NCI-H526 treated with DMSO at 0.1 percent for 48 hours (cell line): ENCODE data around the gene GPR108.
"Not testable (repeated sequence)": the region's sequence is repeated elsewhere in the genome, so short reads cannot be mapped to it uniquely, and the experiment has no call there.

Experiments used
- DNase-seq: peaks from one replicate; lab custom pipeline; 2025; lab: John Stamatoyannopoulos, UW

GPR108 gene

DNA sequence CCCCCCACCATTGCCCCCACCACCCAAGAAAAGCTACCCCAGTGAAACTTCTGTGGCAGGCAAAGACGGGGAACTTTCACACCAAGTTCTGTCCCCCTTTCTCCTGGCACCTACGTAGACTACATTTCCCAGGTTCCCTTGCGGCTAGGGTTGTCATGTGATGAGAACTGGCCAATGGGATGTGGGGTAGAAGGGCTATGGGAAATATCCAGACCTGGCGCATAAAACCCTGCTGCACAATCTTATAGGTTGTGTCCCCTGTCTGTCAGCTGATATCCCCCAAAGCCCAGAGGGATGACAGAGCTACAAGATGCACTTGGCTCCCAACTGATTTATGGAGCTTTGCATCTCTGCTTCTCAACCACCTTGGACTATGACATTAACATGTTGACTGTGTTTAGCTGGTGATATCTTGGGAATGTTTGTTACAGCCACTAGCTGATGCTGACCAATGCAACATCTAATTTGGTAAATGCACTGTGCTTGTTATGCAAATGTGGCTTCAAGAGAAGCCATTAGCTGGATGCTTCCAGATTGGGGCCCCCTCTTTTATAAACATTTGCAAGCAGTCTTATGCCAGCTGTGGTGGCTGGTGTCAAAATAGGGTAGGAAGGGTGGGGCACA, 23.8 kb upstream of the GPR108 start:
- DNase-seq = no peak

DNA sequence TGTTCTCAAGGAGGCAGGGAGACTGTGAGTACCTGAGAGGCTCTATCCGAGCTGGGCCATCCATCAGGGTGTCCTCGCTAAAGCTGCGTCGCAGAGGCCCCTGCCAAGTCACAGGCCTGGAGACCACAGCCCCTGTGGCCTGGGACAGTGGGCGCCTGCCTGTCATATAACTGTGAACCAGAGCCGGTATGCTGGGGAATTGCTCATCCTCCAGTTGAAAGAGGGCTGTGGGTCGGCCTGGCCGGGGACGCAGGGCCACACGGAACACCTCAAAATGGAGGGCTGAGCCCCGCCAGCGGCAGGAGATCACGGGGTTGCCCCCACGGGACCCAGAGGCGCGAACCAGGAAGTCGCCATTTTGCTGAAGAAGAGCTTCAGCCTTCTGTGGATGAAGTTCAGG, 23.2 kb upstream of the GPR108 start:
- no peak for DNase-seq

DNA sequence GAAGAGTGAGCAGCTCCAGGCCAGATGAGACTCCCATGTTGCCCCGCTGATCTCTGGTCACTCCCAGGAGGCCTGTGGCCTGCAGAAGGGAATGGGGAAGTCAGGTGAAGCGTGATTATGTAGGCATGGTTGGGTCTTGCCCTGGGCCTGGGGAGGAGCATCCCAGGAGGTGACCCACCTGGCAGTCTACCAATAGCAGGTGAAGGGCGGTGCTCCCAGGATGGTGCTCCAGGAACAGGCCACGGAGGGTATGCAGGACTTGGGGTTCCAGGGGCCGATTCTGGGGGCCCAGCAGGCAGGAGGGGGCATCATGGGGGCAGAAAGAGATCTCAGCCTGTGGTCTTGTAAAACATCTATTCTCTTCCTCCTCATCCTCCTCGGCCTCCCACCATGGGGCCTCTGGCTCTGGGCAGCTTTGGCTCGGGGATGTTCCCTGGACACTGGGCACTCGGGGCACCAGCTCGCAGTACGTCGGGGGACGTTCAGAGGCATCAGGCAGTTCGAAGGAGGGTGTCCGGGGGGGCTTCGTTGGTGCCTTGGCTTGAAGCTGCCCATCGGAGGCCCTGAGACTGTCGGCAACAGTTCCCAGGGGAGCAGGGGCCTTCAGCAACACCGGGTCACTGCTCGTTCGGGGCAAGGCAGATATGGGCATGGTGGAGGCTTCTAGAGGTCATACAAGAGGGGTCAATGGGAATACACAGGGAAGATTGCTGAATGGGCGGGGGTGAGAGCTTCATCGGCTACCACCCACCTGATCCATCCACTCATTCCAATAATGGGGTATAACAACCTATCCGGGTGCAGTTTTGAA, 17.5 kb upstream of the GPR108 start:
- DNase-seq = no peak

DNA sequence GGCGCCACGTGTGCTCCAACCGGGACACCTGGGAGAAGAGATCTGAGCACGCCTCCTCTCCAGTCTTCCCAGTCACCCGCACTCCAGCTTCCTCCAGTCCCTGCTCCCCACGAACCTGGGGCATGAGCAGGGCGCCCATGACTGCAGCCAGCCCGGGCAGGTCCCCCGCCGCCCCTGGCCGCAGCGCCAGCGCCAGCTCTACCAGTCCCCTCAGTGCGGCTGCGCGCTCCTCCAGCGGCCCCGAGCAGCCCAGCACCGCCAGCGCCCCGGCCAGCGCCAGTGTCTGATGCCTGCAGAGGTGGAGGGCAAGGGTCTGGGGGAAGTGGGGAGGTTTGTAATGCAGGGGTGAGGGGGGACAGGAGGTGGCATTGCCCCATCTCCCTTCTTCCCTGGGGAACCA, 16.8 kb upstream of the GPR108 start:
- no peak for DNase-seq

DNA sequence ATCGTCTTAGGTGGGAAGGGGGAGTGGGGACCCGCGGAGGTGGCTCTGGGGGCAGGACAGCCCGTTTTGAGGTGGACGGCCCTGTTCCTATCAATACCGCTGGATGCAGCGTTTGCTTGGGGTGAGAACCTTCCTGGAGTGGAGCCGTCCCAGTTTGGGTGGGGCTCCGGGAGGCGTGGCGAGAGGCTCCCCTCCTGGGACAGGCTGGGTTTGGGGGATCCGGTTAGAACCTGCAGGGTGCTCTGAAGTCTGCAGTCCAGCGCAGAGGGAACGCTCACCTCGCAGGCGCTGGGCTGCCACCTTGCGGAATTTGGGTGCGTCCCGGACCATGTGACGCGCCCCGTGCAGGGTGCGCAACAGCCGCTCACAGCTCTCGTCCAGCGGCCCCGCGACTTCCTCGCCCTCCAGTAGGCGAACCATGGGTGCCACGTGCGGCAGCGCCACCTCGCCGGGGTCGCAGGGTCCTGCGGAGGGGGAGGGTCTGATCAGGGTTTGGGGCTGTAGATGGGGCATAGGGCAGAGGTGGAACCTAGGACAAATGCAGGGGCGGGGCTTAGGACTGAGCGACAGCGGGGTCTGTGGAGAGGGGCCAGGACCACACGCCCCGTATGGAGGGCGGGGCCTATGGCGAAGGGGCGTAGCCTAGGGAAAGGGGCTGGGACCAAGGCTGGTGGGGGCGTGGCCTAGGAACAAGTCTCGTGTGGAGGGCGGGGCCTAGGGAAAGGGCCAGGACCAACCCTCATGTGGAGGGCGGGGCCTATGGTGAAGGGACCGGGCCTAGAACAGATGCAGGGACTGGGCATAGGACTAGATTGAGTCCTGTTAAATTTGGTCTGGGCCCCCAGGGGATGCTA, 16.0 kb upstream of the GPR108 start:
- no peak for DNase-seq

DNA sequence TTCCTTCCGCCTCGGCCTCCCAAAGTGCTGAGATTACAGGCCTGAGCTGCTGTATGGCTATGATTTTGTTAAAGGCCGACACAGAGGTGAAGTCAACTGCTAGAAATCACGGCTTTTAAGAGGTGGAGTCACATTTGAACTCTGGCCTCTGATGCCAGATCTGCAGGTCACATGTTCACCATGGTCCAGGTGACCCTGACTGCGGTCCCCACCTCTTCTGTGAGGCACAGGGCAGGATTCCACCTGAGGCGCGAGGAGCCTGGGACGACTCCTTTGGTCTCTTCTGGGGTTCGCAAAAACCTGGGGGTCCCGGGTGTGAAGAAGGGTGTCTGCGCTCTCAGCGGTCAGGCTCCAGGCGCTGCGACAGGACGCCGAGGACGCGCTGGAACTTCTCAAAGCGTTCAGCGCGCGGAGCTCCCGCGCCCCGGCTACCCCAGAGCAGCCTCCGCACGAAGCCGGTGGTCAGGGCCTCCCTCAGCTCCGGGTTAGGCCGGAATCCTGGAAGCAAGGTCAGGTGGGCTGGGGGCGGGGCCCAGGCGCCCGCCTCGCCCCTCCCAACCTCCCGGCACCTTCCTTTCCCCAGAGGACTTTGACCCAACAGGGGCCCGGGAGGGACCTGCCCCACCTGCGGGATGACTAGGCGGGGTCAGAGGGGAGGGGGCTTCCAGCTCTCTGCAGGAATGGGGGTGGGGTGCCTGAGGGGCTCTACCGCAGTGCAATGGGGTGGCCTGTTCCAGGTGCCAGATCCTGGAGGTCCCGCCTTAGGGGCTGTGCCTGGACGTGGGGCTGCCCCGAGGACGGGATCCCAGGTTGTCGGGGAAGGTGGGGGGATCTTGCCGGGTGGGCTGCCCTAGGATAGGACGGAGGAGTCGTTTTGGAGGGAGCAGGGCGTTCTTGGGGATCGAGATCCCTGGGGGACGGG, 15.1 kb upstream of the GPR108 start:
- no peak for DNase-seq

DNA sequence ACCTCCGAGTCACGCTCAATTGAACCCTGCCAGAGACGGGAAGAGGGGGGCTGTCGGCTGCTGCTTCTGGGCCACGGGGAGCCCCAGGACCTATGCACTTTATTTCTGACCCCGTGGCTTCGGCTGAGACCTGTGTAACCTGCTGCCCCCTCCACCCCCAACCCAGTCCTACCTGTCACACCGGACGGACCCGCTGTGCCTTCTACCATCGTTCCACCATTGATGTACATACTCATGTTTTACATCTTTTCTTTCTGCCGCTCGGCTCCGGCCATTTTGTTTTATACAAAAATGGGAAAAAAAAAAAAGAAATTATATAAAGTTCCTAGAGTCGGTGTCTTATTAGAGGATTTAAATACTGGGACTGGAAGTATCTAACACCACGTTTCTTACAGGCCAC, 13.8 kb upstream of the GPR108 start:
- no peak for DNase-seq

DNA sequence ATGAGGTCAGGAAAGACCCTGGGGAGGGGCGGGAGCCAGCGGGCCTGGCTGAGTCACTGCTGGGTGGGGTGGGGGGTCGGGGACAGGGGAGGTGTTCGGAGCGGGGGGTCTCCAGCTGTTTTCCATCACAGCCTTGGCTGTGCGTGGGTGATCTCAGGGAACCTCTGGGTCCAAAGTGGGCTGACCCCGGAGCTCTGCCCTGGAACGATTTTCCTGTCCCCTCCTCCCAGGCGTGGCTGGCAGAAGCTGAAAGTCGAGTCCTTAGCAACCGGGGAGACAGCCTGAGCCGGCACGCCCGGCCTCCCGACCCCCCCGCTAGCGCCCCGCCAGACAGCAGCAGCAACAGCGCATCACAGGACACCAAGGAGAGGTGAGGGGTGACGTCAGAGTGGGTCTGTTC, 12.7 kb upstream of the GPR108 start:
- no peak for DNase-seq

DNA sequence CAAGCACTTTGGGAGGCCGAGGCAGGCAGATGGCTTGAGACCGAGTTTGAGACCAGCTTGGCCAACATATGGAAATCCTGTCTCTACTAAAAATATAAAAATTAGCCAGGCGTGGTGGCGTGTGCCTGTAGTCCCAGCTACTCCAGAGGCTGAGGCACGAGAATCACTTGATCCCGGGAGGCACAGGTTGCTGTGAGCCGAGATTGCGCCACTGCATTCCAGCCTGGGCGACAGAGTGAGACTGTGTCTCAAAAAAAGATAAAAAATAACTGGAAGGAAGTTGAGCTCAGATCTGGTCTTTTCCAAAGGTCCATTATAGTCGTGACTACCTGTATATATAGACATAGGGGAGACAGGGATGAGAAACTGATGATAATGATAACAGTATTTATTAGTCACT, 11.2 kb upstream of the GPR108 start:
- DNase-seq = not testable (repeated sequence)

DNA sequence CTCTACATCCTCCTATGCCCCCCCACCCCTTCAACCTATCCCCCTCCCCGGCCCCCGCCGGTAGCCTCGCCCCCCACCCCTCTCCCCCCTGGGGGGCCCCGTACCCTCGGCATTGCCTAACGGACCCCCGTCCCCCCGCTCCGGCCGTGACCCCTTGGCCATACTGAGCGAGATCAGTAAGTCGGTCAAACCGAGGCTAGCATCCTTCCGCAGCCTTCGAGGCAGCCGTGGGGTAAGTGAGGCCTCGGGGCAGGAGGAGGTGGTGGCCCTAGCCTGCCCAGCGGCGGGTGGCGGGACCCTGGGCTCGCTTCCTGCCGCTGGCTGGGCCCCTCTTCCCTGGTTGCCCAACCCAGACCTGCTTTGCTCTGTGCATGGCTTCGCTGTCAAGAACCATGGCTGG, 8.6 kb upstream of the GPR108 start:
- no peak for DNase-seq

DNA sequence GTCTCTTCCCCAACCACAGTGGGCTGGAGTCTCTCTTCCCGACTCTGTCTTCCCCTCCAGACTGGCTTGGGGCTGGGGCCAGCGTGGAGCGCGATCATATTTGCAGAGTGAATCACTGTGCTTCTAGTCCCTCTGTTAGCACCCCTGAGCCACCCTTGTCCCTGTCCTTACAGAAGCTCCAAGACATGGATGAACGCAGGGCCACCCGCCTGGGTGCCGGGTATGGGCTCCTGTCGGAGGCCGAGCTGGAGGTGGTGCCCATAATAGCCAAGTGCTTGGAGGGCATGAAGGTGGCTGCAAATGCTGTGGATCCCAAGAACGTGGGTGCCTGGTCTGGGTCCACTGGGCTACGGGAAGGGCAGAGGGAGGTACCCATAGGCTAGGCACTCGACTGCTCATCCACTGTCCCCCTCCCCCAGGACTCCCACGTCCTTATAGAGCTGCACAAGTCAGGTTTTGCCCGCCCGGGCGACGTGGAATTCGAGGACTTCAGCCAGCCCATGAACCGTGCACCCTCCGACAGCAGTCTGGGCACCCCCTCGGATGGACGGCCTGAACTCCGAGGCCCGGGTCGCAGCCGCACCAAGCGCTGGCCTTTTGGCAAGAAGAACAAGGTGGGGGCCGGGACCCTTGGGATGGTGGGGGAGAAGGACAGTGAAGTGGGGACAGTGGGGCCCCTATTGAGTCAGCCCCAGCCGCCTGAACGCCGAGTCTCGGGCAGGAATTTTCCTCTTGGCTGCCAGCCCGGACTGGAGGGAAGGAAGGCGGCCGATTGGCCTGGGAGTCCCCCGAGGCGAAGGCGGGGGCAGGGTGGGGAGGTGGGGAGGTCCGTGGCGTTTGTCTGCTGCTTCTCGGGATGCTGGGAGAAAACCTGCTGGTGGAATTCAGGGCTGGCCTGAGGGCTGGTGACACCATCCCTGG, 7.3 kb upstream of the GPR108 start:
- DNase-seq = no peak

DNA sequence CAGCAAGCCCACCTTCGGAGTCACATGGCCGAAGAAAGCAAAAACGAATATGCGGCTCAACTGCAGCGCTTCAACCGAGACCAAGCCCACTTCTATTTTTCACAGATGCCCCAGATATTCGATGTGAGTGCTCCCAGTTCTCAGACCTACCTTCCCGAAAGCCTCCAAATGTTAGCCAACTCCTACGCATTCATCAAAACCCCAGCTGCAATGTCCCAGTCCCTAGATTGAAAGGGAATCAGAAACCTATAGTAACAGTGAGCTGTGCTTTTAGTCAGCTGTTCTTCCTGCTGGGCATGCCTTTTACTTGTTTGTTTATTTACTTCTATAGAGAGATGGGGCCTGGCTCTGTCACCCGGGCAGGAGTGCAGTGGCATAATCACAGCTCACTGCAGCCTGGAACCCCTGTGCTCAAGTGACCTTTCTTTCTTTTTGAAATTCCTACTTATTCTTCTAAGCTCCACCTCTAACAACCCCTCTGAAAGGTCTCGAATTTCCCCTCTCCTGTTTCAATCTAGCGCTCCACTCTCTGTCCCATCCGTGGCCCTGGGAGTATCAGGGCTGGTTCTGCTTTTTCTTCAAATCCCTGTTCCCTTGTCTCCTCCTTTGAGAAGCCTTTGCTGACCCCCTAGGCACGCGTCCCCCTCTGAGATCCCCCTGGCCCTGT, 6.5 kb upstream of the GPR108 start:
- DNase-seq = no peak

DNA sequence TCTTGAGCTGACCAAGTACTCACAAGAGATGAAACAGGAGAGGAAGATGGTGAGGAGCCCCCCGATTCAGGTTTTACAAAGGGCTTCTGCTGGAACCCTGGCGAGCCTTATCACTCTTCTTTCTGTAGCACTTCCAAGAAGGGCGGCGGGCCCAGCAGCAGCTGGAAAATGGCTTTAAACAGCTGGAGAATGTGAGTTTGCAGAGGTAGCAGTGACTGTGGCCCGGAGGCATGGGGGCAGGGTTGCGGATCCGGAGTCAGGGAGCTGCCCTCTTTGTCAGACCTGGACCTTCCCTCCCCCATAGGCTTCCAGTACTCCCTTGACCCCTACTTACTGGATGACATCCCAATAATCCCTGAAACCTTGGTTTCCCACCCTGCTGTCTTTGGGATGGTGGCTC, 5.7 kb upstream of the GPR108 start:
- no peak for DNase-seq

DNA sequence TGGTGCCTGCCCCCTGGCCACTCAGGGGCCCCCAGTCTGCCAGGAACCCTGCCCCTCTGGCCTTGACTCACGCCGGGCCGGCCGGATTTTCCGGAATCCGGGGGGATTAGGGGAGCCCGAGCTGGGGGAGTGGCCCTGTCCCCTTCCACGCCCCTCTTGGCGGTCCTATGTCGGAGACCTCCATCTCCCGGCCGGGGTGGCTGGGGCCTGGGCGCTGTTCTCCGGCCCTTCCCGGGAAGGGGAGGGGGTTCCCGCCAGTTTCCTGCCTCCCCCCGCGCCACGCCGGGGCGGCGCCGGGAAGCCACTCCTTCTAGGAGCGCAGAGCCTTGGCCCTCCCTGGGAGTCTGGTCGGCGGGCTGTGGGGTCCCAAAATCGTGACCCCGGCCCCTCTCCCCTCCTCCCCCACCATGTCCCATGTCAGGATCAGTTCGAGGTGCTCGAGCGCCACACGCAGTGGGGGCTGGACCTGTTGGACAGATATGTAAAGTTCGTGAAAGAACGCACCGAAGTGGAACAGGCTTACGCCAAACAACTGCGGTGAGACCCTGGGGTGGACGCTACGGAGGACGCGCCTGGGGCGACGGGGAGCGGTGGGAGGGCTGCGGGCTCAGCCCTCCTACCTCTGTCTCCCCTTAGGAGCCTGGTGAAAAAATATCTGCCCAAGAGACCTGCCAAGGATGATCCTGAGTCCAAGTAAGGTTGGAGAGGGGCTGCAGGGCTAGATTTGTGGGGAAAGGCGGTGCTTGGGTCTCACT, 3.4 kb upstream of the GPR108 start:
- DNase-seq = no peak

DNA sequence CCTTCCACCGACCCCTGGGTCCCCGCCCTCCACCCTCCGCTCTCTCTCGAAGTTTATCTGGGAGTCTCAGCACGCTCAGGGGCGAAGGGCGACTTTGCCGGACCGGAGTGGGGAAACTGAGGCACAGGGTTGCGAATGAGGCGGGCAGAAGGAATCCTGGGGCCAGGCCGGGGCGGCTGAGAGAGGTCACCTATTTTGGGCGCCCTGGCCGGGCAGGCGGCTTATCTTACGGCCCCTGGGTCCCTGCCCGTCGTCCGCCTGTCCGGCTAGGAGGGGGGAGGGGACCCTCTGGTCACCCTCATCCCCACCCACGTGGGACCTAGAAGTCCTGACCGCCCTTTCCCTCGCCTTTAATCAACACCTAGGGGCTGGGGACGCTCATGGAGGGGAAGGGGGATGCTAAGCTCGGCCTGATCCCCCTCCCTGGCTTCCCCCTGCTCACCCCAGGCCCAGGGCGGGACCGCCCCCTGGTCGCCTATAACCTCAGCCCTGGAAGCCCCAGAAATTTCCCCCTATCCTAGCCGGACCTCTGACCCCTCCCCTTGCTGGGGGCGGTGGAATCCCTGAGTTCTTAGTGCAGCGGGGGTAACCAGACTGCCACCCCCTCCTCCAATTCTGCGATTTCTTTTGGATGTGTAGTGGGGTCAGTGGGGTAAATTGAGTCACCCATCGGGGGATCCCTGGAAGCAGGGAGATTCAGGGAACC, 2.7 kb upstream of the GPR108 start:
- peak; percentile 6 for DNase-seq

DNA sequence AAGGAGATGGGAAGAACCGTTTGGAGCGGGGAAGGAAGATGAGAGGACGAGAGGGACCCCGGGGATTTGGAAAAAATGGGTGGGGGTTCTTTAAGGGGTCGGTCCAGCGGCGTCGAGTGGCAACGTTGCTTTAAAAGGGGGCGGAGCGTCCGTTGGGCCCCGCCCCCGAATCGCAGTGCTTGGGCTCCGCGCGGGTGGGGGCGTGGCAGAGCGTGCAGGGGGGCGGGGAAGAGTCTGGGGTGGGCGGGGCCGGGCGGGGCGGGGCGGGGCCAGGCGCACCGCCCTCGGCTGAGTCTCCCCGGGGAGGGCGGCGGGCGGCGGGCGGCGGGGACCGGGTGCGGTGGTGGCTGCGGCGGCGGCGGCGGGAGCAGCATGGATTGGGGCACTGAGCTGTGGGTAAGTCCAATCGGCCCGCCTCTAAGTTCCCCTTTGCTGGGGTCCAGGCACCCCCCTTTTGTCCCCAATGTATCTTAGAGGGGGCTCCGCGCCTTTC, 2.1 kb upstream of the GPR108 start, which contains the start of gene TRIP10:
TSS of gene TRIP10 (plus strand) at position 291 of the 493 bp plus-strand sequence. CDS start at position 373, 82 bp downstream.
- DNase-seq = peak; percentile 23

DNA sequence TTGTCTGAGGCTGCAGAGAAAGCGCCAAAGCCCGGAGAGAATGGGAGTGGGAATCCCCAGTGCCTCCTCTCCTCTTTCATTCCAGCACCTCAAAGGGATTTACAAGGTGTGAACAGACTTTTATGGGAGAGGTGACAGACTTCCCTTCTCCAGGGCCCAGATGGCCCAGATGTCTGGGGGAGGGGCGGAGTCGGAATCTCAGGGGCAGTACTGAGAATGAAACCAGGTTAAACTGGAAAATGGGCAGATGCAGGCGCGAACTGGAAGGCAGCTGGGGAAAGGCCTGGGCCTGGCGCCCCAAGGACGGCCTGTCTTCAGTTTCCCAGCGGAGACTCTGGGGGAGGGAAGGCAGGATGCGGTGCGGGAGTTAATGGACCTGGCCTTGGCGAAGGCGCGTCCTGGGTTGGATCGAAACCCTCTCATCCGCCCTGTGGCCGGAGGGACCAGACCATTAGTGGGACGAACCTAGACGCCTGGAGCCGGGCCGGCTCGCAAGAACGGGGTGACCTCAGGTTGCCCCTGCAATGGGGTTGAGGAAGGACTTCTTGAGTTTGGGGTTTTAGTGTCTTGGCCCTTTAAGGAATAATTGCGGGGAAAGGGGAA, 1.5 kb upstream of the GPR108 start:
- DNase-seq = no peak
